ENCODE measurements around the gene RNGTT.
A peak's percentile ranks its signal among the peaks of the same experiment; 100 is the strongest.
"Not testable (repeated sequence)": the region's sequence is repeated elsewhere in the genome, so short reads cannot be mapped to it uniquely, and the experiment has no call there.

RNGTT gene

GRCh38 chr6:88749849-88750248 lies 213.6 kb downstream of the RNGTT start:
- no peak for DNase-seq (ENCODE audit: low spot score in 2 of 2)
- ATAC-seq (ENCODE audit: low read depth) = no peak
- Mint-ChIP-seq H3K36me3 (peaks cover 18% of the 10 kb centered on the region), H3K4me3 (no peak overlapping the region), H3K27me3 (no peaks in the 10 kb centered on the region), H3K27ac (no peak overlapping the region), H3K9me3 (peaks cover 1% of the 10 kb centered on the region), H3K4me1 (peaks cover 3% of the 10 kb centered on the region)

GRCh38 chr6:88748141-88748540 lies 215.3 kb downstream of the RNGTT start:
- H3K27me3 Mint-ChIP-seq = no peaks in the 10 kb centered on the region
- H3K4me1 Mint-ChIP-seq = peaks cover 3% of the 10 kb centered on the region
- no peak for ATAC-seq (ENCODE audit: low read depth)
- no peak overlapping the region for H3K4me3 Mint-ChIP-seq
- no peak for DNase-seq (ENCODE audit: low spot score in 2 of 2)
- H3K27ac Mint-ChIP-seq = peak overlapping the region; percentile 22
- peaks cover 1% of the 10 kb centered on the region for H3K9me3 Mint-ChIP-seq
- H3K36me3 Mint-ChIP-seq = peaks cover 13% of the 10 kb centered on the region

GRCh38 chr6:88741939-88742338 lies 221.5 kb downstream of the RNGTT start:
- no peaks in the 10 kb centered on the region for H3K4me1 Mint-ChIP-seq
- H3K36me3 Mint-ChIP-seq = peaks cover 33% of the 10 kb centered on the region
- ATAC-seq (ENCODE audit: low read depth) = no peak
- DNase-seq (ENCODE audit: low spot score in 2 of 2) = no peak
- no peak overlapping the region for H3K27ac Mint-ChIP-seq
- H3K27me3 Mint-ChIP-seq = no peaks in the 10 kb centered on the region
- H3K9me3 Mint-ChIP-seq = peaks cover 5% of the 10 kb centered on the region
- H3K4me3 Mint-ChIP-seq = no peak overlapping the region

GRCh38 chr6:88741071-88741470 lies 222.3 kb downstream of the RNGTT start:
- no peak for ATAC-seq (ENCODE audit: low read depth)
- peaks cover 7% of the 10 kb centered on the region for H3K4me1 Mint-ChIP-seq

GRCh38 chr6:88734544-88734943 lies 228.9 kb downstream of the RNGTT start:
- Mint-ChIP-seq H3K4me3 (no peak overlapping the region), H3K4me1 (peaks cover 12% of the 10 kb centered on the region), H3K27me3 (no peaks in the 10 kb centered on the region), H3K9me3 (no peaks in the 10 kb centered on the region), H3K27ac (no peak overlapping the region), H3K36me3 (peaks cover 46% of the 10 kb centered on the region)
- ATAC-seq (ENCODE audit: low read depth) = no peak
- no peak for DNase-seq (ENCODE audit: low spot score in 2 of 2)

More at GRCh38 chr6:88741071-88741470, 222.3 kb downstream of the RNGTT start:
- no peak overlapping the region for H3K4me3 Mint-ChIP-seq
- no peaks in the 10 kb centered on the region for H3K27me3 Mint-ChIP-seq
- H3K36me3 Mint-ChIP-seq = peaks cover 40% of the 10 kb centered on the region
- H3K9me3 Mint-ChIP-seq = peaks cover 5% of the 10 kb centered on the region
- H3K27ac Mint-ChIP-seq = no peak overlapping the region
- no peak for DNase-seq (ENCODE audit: low spot score in 2 of 2)

DNA sequence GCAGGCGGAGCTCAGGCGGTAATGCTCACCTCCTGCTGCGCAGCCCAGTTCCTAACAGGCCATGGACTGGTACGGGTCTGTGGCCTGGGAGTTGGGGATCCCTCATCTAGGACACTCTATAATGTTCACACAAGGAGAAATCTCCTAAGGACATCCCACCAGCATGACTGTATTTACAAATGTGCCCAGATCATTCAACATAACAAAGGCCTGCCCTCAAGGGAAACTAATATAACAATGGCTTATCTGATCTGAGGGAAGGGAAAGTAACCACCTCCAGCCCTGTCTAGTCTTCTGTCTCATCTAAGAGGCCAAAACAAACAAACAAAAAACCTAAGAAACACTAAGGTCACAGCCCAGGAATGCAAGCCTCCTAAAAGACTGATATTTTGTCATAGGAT lies 232.8 kb downstream of the RNGTT start:
- DNase-seq (ENCODE audit: low spot score in 2 of 2) (no peak), ATAC-seq (ENCODE audit: low read depth) (no peak)
- Mint-ChIP-seq H3K27me3 (no peaks in the 10 kb centered on the region), H3K36me3 (peaks cover 28% of the 10 kb centered on the region), H3K27ac (no peak overlapping the region), H3K4me1 (peaks cover 11% of the 10 kb centered on the region), H3K9me3 (no peaks in the 10 kb centered on the region), H3K4me3 (no peak overlapping the region)

- H3K27me3 Mint-ChIP-seq = no peaks in the 10 kb centered on the region
Observed at GRCh38 chr6:88728756-88729155, 234.7 kb downstream of the RNGTT start.

DNA sequence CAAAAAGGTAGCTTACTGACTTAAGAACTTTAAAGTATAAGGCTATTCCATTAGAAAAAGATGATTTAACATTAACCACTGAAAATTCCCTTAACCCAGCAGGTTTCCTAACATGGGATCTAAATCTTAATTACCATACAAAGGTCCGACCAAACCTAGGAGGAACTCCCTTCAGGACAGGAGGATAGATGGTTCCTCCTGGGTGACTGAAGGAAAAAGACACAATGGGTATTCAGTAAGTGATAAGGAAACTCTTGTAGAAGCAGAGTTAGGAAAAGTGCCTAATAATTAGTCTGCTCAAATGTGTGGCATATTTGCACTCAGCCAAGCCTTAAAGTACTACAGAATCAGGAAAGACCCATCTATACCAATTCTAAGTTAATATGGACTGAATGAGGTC lies 237.0 kb downstream of the RNGTT start:
- H3K9me3 Mint-ChIP-seq; DNase-seq (ENCODE audit: low spot score in 2 of 2); H3K4me3 Mint-ChIP-seq; H3K27me3 Mint-ChIP-seq; ATAC-seq (ENCODE audit: low read depth); H3K27ac Mint-ChIP-seq: not testable (repeated sequence)
- Mint-ChIP-seq H3K4me1 (peaks cover 11% of the 10 kb centered on the region), H3K36me3 (peaks cover 21% of the 10 kb centered on the region)

More at GRCh38 chr6:88728756-88729155, 234.7 kb downstream of the RNGTT start:
- Mint-ChIP-seq H3K4me1 (peaks cover 11% of the 10 kb centered on the region), H3K36me3 (peaks cover 24% of the 10 kb centered on the region), H3K27ac (no peak overlapping the region), H3K9me3 (no peaks in the 10 kb centered on the region), H3K4me3 (no peak overlapping the region)
- ATAC-seq (ENCODE audit: low read depth) = no peak
- no peak for DNase-seq (ENCODE audit: low spot score in 2 of 2)

DNA sequence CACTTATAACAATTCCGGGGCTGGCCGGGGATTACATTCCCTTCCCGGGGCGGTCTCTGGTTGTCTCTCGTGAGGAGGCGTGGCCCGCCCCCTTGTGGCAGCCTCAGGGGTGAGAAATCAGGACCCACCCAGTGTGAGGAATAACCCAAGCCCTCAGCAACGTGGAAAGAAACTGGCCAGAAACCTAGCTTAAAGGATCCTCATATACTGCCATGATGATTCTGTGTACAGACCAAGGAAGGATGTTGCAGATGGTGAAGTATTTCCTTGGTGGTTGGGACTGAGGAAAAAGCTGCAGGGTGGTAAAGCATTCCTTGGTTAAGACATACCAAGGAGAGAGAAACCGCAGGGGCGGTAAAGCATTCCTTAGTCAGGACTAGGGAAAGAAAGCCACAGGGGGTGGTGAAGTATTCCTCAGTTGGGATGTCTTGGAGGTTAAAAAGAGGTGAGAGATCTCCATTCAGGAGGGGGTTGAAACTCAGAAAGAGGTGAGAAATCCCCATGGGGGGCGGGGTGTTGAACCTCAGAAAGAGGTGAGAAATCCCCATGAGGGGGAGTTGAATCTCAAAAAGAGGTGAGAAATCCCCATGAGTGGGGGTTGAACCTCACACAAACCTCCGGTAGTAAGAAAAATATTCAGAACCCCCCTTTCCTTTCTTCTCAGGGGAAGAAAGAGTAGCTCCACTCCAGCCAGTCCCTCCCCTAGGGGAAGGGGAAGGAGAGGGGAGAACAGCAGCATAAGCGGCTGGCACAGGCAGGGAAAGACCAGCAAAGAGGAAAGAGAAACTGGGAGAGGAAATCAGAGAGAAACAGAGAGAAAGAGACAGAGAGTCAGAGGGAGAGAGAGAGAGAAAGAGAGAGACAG lies 238.1 kb downstream of the RNGTT start:
- H3K9me3 Mint-ChIP-seq = no peaks in the 10 kb centered on the region
- no peaks in the 10 kb centered on the region for H3K27me3 Mint-ChIP-seq
- no peak overlapping the region for H3K4me3 Mint-ChIP-seq
- H3K36me3 Mint-ChIP-seq = peaks cover 13% of the 10 kb centered on the region
- DNase-seq (ENCODE audit: low spot score in 2 of 2) (no peak), ATAC-seq (ENCODE audit: low read depth) (no peak)
- H3K27ac Mint-ChIP-seq = peak overlapping the region; percentile 54
- peaks cover 12% of the 10 kb centered on the region for H3K4me1 Mint-ChIP-seq

GRCh38 chr6:88722686-88723085 lies 240.7 kb downstream of the RNGTT start:
- Mint-ChIP-seq H3K4me3 (no peak overlapping the region), H3K27ac (no peak overlapping the region), H3K36me3 (peaks cover 16% of the 10 kb centered on the region), H3K4me1 (peaks cover 9% of the 10 kb centered on the region), H3K27me3 (no peaks in the 10 kb centered on the region), H3K9me3 (no peaks in the 10 kb centered on the region)
- DNase-seq (ENCODE audit: low spot score in 2 of 2) (no peak), ATAC-seq (ENCODE audit: low read depth) (no peak)

DNA sequence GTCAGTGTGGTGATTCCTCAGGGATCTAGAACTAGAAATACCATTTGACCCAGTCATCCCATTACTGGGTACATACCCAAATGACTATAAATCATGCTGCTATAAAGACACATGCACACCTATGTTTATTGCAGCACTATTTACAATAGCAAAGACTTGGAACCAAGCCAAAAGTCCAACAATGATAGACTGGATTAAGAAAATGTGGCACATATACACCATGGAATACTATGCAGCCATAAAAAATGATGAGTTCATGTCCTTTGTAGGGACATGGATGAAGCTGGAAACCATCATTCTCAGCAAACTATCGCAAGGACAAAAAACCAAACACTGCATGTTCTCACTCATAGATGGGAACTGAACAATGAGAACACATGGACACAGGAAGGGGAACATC lies 247.0 kb downstream of the RNGTT start:
- H3K9me3 Mint-ChIP-seq, H3K4me3 Mint-ChIP-seq, H3K27ac Mint-ChIP-seq: not testable (repeated sequence)

DNA sequence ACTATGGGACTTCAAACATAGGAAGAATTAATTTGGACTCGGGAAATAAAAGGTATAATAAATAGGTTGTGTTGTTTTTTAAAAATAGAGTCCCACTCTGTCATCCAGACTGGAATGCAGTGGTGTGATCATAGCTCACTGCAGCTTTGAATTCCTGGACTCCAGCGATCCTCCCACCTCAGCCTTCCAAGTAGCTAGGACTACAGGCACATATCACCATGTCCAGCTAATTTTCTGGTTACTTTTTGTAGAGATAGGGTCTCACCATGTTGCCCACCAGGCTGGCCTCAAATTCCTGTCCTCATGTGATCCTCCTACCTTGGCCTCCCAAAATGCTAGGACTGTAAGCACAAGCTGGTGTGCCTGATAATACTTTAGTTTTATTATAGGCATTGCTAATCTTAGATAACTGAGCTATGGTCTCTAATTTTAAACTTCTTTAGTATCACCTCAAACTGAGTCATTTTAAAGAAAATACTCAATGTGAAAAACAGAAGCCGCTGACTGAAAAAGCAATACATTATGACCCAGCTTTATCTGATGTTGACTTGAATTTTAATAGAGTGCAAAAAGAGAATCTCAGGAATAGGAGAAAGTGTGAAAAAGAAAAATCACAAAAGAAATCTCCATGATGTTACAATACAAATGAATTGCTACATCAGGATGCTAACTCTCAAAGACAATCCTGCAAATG lies 251.0 kb downstream of the RNGTT start:
- Mint-ChIP-seq H3K4me3 (no peak overlapping the region), H3K27ac (no peak overlapping the region), H3K9me3 (no peaks in the 10 kb centered on the region), H3K36me3 (peaks cover 9% of the 10 kb centered on the region), H3K27me3 (no peaks in the 10 kb centered on the region), H3K4me1 (peaks cover 4% of the 10 kb centered on the region)
- DNase-seq (ENCODE audit: low spot score in 2 of 2) (no peak), ATAC-seq (ENCODE audit: low read depth) (no peak)

More for the DNA sequence above, 247.0 kb downstream of the RNGTT start:
- DNase-seq (ENCODE audit: low spot score in 2 of 2); H3K27me3 Mint-ChIP-seq; ATAC-seq (ENCODE audit: low read depth); H3K4me1 Mint-ChIP-seq: not testable (repeated sequence)
- peaks cover 16% of the 10 kb centered on the region for H3K36me3 Mint-ChIP-seq

GRCh38 chr6:88709819-88710246 lies 253.6 kb downstream of the RNGTT start:
- Mint-ChIP-seq H3K4me3 (no peak overlapping the region), H3K27ac (no peak overlapping the region), H3K36me3 (peaks cover 5% of the 10 kb centered on the region), H3K9me3 (no peaks in the 10 kb centered on the region), H3K27me3 (no peaks in the 10 kb centered on the region), H3K4me1 (peaks cover 9% of the 10 kb centered on the region)
- no peak for ATAC-seq (ENCODE audit: low read depth)
- no peak for DNase-seq (ENCODE audit: low spot score in 2 of 2)

- peaks cover 5% of the 10 kb centered on the region for H3K36me3 Mint-ChIP-seq
- H3K4me3 Mint-ChIP-seq = no peak overlapping the region
- H3K27ac Mint-ChIP-seq = peak overlapping the region; percentile 25
- ATAC-seq (ENCODE audit: low read depth) (no peak), DNase-seq (ENCODE audit: low spot score in 2 of 2) (no peak)
- no peaks in the 10 kb centered on the region for H3K27me3 Mint-ChIP-seq
- peaks cover 10% of the 10 kb centered on the region for H3K4me1 Mint-ChIP-seq
- peaks cover 1% of the 10 kb centered on the region for H3K9me3 Mint-ChIP-seq
Observed at GRCh38 chr6:88708197-88708744, 255.1 kb downstream of the RNGTT start.

All from memory B cell (primary cell).